Kidney (tissue), 14 donors: Measurements from ENCODE around the gene MSRB3. TPM values are rescaled to one million over a fixed set of nuclear protein-coding genes. Genes with fewer than 3 reads are reported as not detected.

ENCODE experiments used
- DNase-seq, 5 donors: peaks; one replicate each; pipeline ENCODE4 v3.0.0-alpha.2; 2013 to 2020
- FAIRE-seq: peaks from 2 replicates; lab custom pipeline; 2012; peaks lifted over from hg19 to GRCh38; lab: Jason Lieb, UNC
- H3K27ac ChIP-seq, 2 donors: one replicate each; pipeline ENCODE4 v1.7.0; 2013; ENCODE audit warnings: low read depth in 2 of 2, low read length in 2 of 2, inconsistent platforms in 1 of 2
- H3K27me3 ChIP-seq: one replicate; pipeline ENCODE4 v1.7.1; 2013; ENCODE audit warnings: low read length, inconsistent platforms; ENCODE audit not compliant: control insufficient read depth, insufficient read depth
- H3K36me3 ChIP-seq, 3 donors: one replicate each; pipeline versions ENCODE4 v1.7.0 to v1.7.1; 2013; ENCODE audit warnings: low read length in 3 of 3, control low read depth in 1 of 3, inconsistent platforms in 1 of 3; ENCODE audit not compliant: insufficient read depth in 3 of 3, control insufficient read depth in 2 of 3
- H3K4me1 ChIP-seq, 3 donors: one replicate each; pipeline versions ENCODE4 v1.7.0 to v1.7.1; 2013; ENCODE audit warnings: low read length in 3 of 3, inconsistent platforms in 1 of 3, low read depth in 1 of 3; ENCODE audit not compliant: control insufficient read depth in 2 of 3, insufficient read depth in 2 of 3
- H3K4me3 ChIP-seq, 3 donors: one replicate each; pipeline versions ENCODE4 v1.7.0 to v1.8.1; 2013; ENCODE audit warnings: low read length in 3 of 3, control low read depth in 1 of 3, inconsistent platforms in 1 of 3
- H3K9ac ChIP-seq, 3 donors: one replicate each; pipeline versions ENCODE4 v1.7.0 to v1.7.1; 2013; ENCODE audit warnings: low read length in 3 of 3, control low read depth in 1 of 3, inconsistent platforms in 1 of 3
- H3K9me3 ChIP-seq, 3 donors: one replicate each; pipeline versions ENCODE4 v1.7.0 to v1.7.1; 2013; ENCODE audit warnings: low read length in 3 of 3, control low read depth in 1 of 3, inconsistent platforms in 1 of 3; ENCODE audit not compliant: control insufficient read depth in 2 of 3, insufficient read depth in 1 of 3
- CTCF ChIP-seq: IDR thresholded peaks from 3 replicates; pipeline ENCODE4 v1.5.1; 2012; ENCODE audit warnings: mild to moderate bottlenecking, moderate library complexity, borderline replicate concordance; ENCODE audit not compliant: insufficient read depth; ENCODE audit errors: extremely low read depth
- intact Hi-C: fragments of 100-400 bp; cut with DNase I; formaldehyde crosslinking; loops from one replicate; pipeline ENCODE4 v1.11.1; 2022
- polyA plus RNA-seq: library from polyadenylated mRNA; stranded (reverse); fragments of 350-450 nt; fragmentation: Illumina TruSeq; extraction: RNeasy Lipid Tissue Mini Kit (QIAGEN cat#74804); gene quantifications from one replicate; pipeline ENCODE4 v1.2.3, GENCODE V29; 2014; ENCODE audit warnings: low read depth, low replicate concordance; ENCODE audit not compliant: insufficient read depth
- total RNA-seq: library from RNA; stranded (reverse); fragmentation: NEBNext Ultra II Directional; extraction: Animal tissue kit (Norgen Biotek cat#: 25700); gene quantifications from one replicate; pipeline ENCODE4 v1.2.1, GENCODE V29; 2021
- donor health status: control.
- donor health status: control.
- donor health status: control.
- donor health status: control.
- donor health status: control.
- donor health status: DM: yes; HTN: yes; CAD: no.
- donor health status: Normal renal cell carcinoma (clear cell type).

MSRB3 gene
- total and polyA plus RNA-seq, 2 donors from 2014 or later: 10.3 to 35.9 TPM

- H3K36me3 ChIP-seq: no peaks in the 10 kb centered on the region
- H3K4me1 ChIP-seq: no peaks in the 10 kb centered on the region
- intact Hi-C loops: no loop called here
- no peak overlapping the region for H3K27ac ChIP-seq
- H3K9me3 ChIP-seq: peaks cover 0 to 12% (median 5%) of the 10 kb centered on the region in 3 donors
- DNase-seq: peak in 1 of 5 donors; percentile 33
- no peak overlapping the region for H3K9ac ChIP-seq
- TF ChIP-seq CTCF: no peak
- no peak for FAIRE-seq
- H3K4me3 ChIP-seq: no peak overlapping the region
- no peaks in the 10 kb centered on the region for H3K27me3 ChIP-seq
Observed at GRCh38 chr12:65419284-65420072, 141.0 kb downstream of the MSRB3 start.

- Histone ChIP-seq H3K27ac (no peak overlapping the region), H3K27me3 (no peaks in the 10 kb centered on the region), H3K4me1 (no peaks in the 10 kb centered on the region), H3K36me3 (no peaks in the 10 kb centered on the region), H3K9ac (no peak overlapping the region), H3K9me3 (peaks cover 1 to 12% (median 5%) of the 10 kb centered on the region in 3 donors), H3K4me3 (no peak overlapping the region)
- intact Hi-C loops: no loop called here
- no peak for TF ChIP-seq CTCF
- FAIRE-seq: no peak
- DNase-seq: no peak
Observed at GRCh38 chr12:65420941-65421340, 142.5 kb downstream of the MSRB3 start.

- no peak overlapping the region for H3K27ac ChIP-seq
- DNase-seq (no peak), FAIRE-seq (no peak)
- TF ChIP-seq CTCF: no peak
- no peaks in the 10 kb centered on the region for H3K36me3 ChIP-seq
- H3K27me3 ChIP-seq: no peaks in the 10 kb centered on the region
- intact Hi-C loops: no loop called here
- no peaks in the 10 kb centered on the region for H3K4me1 ChIP-seq
- H3K4me3 ChIP-seq: no peak overlapping the region
- H3K9me3 ChIP-seq: peaks cover 0 to 1% (median 0%) of the 10 kb centered on the region in 3 donors
- H3K9ac ChIP-seq: no peak overlapping the region
Observed at GRCh38 chr12:65427646-65428045, 149.2 kb downstream of the MSRB3 start.
